Liver (tissue), 5 donors: Measurements from ENCODE around the gene TMEM108. TPM values are rescaled to one million over a fixed set of nuclear protein-coding genes. Genes with fewer than 3 reads are reported as not detected.

ENCODE experiments used
- polyA plus RNA-seq, 2 donors: library from polyadenylated mRNA; stranded (reverse) in 1 of 2; unstranded in 1 of 2; fragments of 200-250 nt in 1 of 2; fragments of >200 nt in 1 of 2; fragmentation: Nextera tagmentation in 1 of 2; extraction: Ambion mirVana in 1 of 2; gene quantifications; one replicate each; pipeline versions ENCODE4 v1.2.1 to v1.2.3, GENCODE V29; 2013 to 2015
- total RNA-seq, 2 donors: library from RNA; depleted of rRNA; stranded (reverse); fragments of >200 nt; gene quantifications; one replicate each; pipeline ENCODE4 v1.2.3, GENCODE V29; 2014
- TF ChIP-seq, protein P1 (sequence below): fragments of 150-350 bp; IDR thresholded peaks from 2 replicates; pipeline ENCODE4 v1.5.1; 2017; ENCODE audit warnings: improper control_type of control experiment, low read depth, low read length; ENCODE audit not compliant: missing input control
- donor health status: healthy.
- donor health status: healthy.
- donor health status: healthy.

TMEM108 gene
- total and polyA plus RNA-seq, 4 donors, result 0.05 to 0.10 TPM; not detected in 2

DNA sequence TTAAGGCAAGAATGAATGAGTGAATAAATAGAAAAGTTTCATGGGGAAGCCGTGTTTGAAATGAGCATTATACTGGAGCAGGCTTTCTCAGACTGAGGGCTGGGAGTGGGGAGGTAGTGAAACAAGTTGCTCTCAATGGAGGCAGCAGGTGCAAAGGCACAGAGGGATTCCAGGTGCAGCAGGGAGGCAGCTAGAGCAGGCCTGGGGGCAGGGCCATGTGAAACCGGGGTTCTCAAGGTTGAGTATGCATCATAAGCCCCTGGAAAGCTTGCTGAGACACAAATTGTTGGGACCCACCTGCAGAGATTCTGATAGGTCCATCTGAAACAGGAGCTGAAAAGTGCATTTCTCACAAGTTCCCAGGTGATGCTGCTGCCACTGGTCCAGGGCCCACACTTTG is 406.9 kb downstream of the TMEM108 start (continued):
- TF ChIP-seq, protein P1, sequence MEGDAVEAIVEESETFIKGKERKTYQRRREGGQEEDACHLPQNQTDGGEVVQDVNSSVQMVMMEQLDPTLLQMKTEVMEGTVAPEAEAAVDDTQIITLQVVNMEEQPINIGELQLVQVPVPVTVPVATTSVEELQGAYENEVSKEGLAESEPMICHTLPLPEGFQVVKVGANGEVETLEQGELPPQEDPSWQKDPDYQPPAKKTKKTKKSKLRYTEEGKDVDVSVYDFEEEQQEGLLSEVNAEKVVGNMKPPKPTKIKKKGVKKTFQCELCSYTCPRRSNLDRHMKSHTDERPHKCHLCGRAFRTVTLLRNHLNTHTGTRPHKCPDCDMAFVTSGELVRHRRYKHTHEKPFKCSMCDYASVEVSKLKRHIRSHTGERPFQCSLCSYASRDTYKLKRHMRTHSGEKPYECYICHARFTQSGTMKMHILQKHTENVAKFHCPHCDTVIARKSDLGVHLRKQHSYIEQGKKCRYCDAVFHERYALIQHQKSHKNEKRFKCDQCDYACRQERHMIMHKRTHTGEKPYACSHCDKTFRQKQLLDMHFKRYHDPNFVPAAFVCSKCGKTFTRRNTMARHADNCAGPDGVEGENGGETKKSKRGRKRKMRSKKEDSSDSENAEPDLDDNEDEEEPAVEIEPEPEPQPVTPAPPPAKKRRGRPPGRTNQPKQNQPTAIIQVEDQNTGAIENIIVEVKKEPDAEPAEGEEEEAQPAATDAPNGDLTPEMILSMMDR, result no peak
